Mesodermal cell (in vitro differentiated cells): Measurements from ENCODE around the gene OTOG.

ENCODE experiments used
- H3K27ac ChIP-seq: 2 replicates; pipeline ENCODE4 v1.7.0; 2013; ENCODE audit warnings: mild to moderate bottlenecking, low read depth, low read length, moderate library complexity; ENCODE audit not compliant: severe bottlenecking
- H3K36me3 ChIP-seq: 2 replicates; pipeline ENCODE4 v1.7.1; 2013; ENCODE audit warnings: mild to moderate bottlenecking, low read length, moderate library complexity; ENCODE audit not compliant: control insufficient read depth, insufficient read depth
- H3K4me1 ChIP-seq: one replicate; pipeline ENCODE4 v1.7.1; 2013; ENCODE audit warnings: mild to moderate bottlenecking, low read length; ENCODE audit not compliant: insufficient read depth, control insufficient read depth, poor library complexity, severe bottlenecking
- H3K4me3 ChIP-seq: 2 replicates; pipeline ENCODE4 v1.7.0; 2013; ENCODE audit warnings: low read length, control low read depth, mild to moderate bottlenecking; ENCODE audit not compliant: insufficient read depth, poor library complexity, severe bottlenecking; ENCODE audit errors: extremely low read depth
- H3K9me3 ChIP-seq: 2 replicates; pipeline ENCODE4 v1.7.1; 2013; ENCODE audit warnings: mild to moderate bottlenecking, low read length, moderate library complexity; ENCODE audit not compliant: control insufficient read depth
- WGBS, 2 experiments: methylation state at CpG; one replicate each; pipeline ENCODE4 v1.1.5; 2013; ENCODE audit warnings: missing lambda C conversion rate in 2 of 2; ENCODE audit not compliant: insufficient coverage in 2 of 2; 5-methylcytosine and 5-hydroxymethylcytosine counted together

Gene OTOG

GRCh38 chr11:17507773-17508172 is 39.3 kb upstream of the OTOG start:
- Histone ChIP-seq H3K4me1 (peaks cover 17% of the 10 kb centered on the region), H3K9me3 (no peaks in the 10 kb centered on the region), H3K4me3 (no peak overlapping the region), H3K36me3 (no peaks in the 10 kb centered on the region), H3K27ac (no peak overlapping the region)
- WGBS, 2 experiments, result 89 to 92% methylated on average over 2 of the region's 2 CpGs

- H3K4me3 ChIP-seq, result no peak overlapping the region
- peaks cover 17% of the 10 kb centered on the region for H3K4me1 ChIP-seq
- WGBS, 2 experiments, result 75% methylated on average over 1 of the region's 3 CpGs; no CpG with 5 or more reads in 1 of the 2 experiments
- H3K36me3 ChIP-seq, result no peaks in the 10 kb centered on the region
- no peak overlapping the region for H3K27ac ChIP-seq
- no peaks in the 10 kb centered on the region for H3K9me3 ChIP-seq
Measured at GRCh38 chr11:17508306-17508705, 38.8 kb upstream of the OTOG start.

- peaks cover 17% of the 10 kb centered on the region for H3K4me1 ChIP-seq
- H3K9me3 ChIP-seq, result no peaks in the 10 kb centered on the region
- no CpG with 5 or more reads among the region's 3 CpGs for WGBS, 2 experiments
- H3K36me3 ChIP-seq, result no peaks in the 10 kb centered on the region
- H3K27ac ChIP-seq, result no peak overlapping the region
- H3K4me3 ChIP-seq, result no peak overlapping the region
Measured at GRCh38 chr11:17508791-17509190, 38.3 kb upstream of the OTOG start.

GRCh38 chr11:17510507-17511206 is 36.4 kb upstream of the OTOG start:
- Histone ChIP-seq H3K4me1 (peaks cover 17% of the 10 kb centered on the region), H3K27ac (no peak overlapping the region), H3K4me3 (no peak overlapping the region), H3K36me3 (no peaks in the 10 kb centered on the region), H3K9me3 (no peaks in the 10 kb centered on the region)
- WGBS, 2 experiments, result 80 to 91% methylated on average over 1 to 3 of the region's 4 CpGs

- no peak overlapping the region for H3K4me3 ChIP-seq
- H3K36me3 ChIP-seq, result no peaks in the 10 kb centered on the region
- WGBS, 2 experiments, result 58 to 74% methylated on average over 2 of the region's 3 CpGs
- no peak overlapping the region for H3K27ac ChIP-seq
- H3K4me1 ChIP-seq, result peaks cover 17% of the 10 kb centered on the region
- no peaks in the 10 kb centered on the region for H3K9me3 ChIP-seq
Measured at GRCh38 chr11:17511571-17511970, 35.5 kb upstream of the OTOG start.

- H3K27ac ChIP-seq, result no peak overlapping the region
- peaks cover 15% of the 10 kb centered on the region for H3K4me1 ChIP-seq
- H3K9me3 ChIP-seq, result no peaks in the 10 kb centered on the region
- H3K4me3 ChIP-seq, result no peak overlapping the region
- WGBS, 2 experiments, result 64% methylated on average over 2 of the region's 2 CpGs; no CpG with 5 or more reads in 1 of the 2 experiments
- H3K36me3 ChIP-seq, result no peaks in the 10 kb centered on the region
Measured at GRCh38 chr11:17512101-17512500, 35.0 kb upstream of the OTOG start.

GRCh38 chr11:17513853-17514252 is 33.2 kb upstream of the OTOG start:
- Histone ChIP-seq H3K4me1 (peaks cover 4% of the 10 kb centered on the region), H3K36me3 (no peaks in the 10 kb centered on the region), H3K27ac (no peak overlapping the region), H3K4me3 (no peak overlapping the region), H3K9me3 (no peaks in the 10 kb centered on the region)
- WGBS, 2 experiments, result 60 to 100% methylated on average over 1 of the region's 1 CpG

- Histone ChIP-seq H3K9me3 (no peaks in the 10 kb centered on the region), H3K27ac (no peak overlapping the region), H3K36me3 (no peaks in the 10 kb centered on the region), H3K4me1 (peaks cover 3% of the 10 kb centered on the region), H3K4me3 (no peak overlapping the region)
- 90 to 95% methylated on average over 2 to 3 of the region's 4 CpGs for WGBS, 2 experiments
Measured at GRCh38 chr11:17514476-17514875, 32.6 kb upstream of the OTOG start.

GRCh38 chr11:17515443-17516176 is 31.4 kb upstream of the OTOG start:
- Histone ChIP-seq H3K4me3 (no peak overlapping the region), H3K27ac (no peak overlapping the region), H3K36me3 (no peaks in the 10 kb centered on the region), H3K9me3 (no peaks in the 10 kb centered on the region), H3K4me1 (peaks cover 3% of the 10 kb centered on the region)
- 89 to 95% methylated on average over 3 to 4 of the region's 5 CpGs for WGBS, 2 experiments

- WGBS, 2 experiments, result 93 to 97% methylated on average over 5 to 6 of the region's 7 CpGs
- Histone ChIP-seq H3K36me3 (no peaks in the 10 kb centered on the region), H3K4me1 (peaks cover 3% of the 10 kb centered on the region), H3K4me3 (no peak overlapping the region), H3K27ac (no peak overlapping the region), H3K9me3 (no peaks in the 10 kb centered on the region)
Measured at GRCh38 chr11:17516551-17517150, 30.4 kb upstream of the OTOG start.

GRCh38 chr11:17517186-17517585 is 29.9 kb upstream of the OTOG start:
- no peaks in the 10 kb centered on the region for H3K36me3 ChIP-seq
- 90 to 91% methylated on average over 6 to 7 of the region's 10 CpGs for WGBS, 2 experiments
- no peak overlapping the region for H3K27ac ChIP-seq
- no peak overlapping the region for H3K4me3 ChIP-seq
- no peaks in the 10 kb centered on the region for H3K9me3 ChIP-seq
- no peaks in the 10 kb centered on the region for H3K4me1 ChIP-seq
